ENCODE measurements around the gene ESPL1. TPM values are rescaled to one million over a fixed set of nuclear protein-coding genes. Genes with fewer than 3 reads are reported as not detected.

The ESPL1 gene
- total RNA-seq, 1 donor from 2014 or later: 4.8 TPM

GRCh38 chr12:53220694-53221202, 47.4 kb upstream of the ESPL1 start:
- no peak for DNase-seq (ENCODE audit: low spot score)
- no peaks in the 10 kb centered on the region for H3K9me3 Mint-ChIP-seq (ENCODE audit: low read depth)
- peak overlapping the region; percentile 96 for H3K27ac Mint-ChIP-seq (ENCODE audit: unreplicated experiment)
- peak overlapping the region; percentile 86 for H3K4me3 Mint-ChIP-seq (ENCODE audit: unreplicated experiment)
- no peaks in the 10 kb centered on the region for H3K36me3 Mint-ChIP-seq (ENCODE audit: low read depth)
- H3K27me3 Mint-ChIP-seq (ENCODE audit: low read depth): no peaks in the 10 kb centered on the region
- peaks cover 65% of the 10 kb centered on the region for H3K4me1 Mint-ChIP-seq (ENCODE audit: low read depth)
- TF ChIP-seq, protein P1, sequence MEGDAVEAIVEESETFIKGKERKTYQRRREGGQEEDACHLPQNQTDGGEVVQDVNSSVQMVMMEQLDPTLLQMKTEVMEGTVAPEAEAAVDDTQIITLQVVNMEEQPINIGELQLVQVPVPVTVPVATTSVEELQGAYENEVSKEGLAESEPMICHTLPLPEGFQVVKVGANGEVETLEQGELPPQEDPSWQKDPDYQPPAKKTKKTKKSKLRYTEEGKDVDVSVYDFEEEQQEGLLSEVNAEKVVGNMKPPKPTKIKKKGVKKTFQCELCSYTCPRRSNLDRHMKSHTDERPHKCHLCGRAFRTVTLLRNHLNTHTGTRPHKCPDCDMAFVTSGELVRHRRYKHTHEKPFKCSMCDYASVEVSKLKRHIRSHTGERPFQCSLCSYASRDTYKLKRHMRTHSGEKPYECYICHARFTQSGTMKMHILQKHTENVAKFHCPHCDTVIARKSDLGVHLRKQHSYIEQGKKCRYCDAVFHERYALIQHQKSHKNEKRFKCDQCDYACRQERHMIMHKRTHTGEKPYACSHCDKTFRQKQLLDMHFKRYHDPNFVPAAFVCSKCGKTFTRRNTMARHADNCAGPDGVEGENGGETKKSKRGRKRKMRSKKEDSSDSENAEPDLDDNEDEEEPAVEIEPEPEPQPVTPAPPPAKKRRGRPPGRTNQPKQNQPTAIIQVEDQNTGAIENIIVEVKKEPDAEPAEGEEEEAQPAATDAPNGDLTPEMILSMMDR (IDR thresholded peaks at IDR 0.05): no peak

- peak overlapping the region; percentile 86 for H3K4me3 Mint-ChIP-seq (ENCODE audit: unreplicated experiment)
- no peak for DNase-seq (ENCODE audit: low spot score)
- peaks cover 67% of the 10 kb centered on the region for H3K4me1 Mint-ChIP-seq (ENCODE audit: low read depth)
These were observed 46.7 kb upstream of the ESPL1 start for GRCh38 chr12:53221203-53222080.

GRCh38 chr12:53222170-53222721, 45.9 kb upstream of the ESPL1 start:
- DNase-seq (ENCODE audit: low spot score): no peak
- Mint-ChIP-seq H3K4me3 (ENCODE audit: unreplicated experiment) (peak overlapping the region; percentile 69), H3K27ac (ENCODE audit: unreplicated experiment) (peak overlapping the region; percentile 95), H3K9me3 (ENCODE audit: low read depth) (no peaks in the 10 kb centered on the region), H3K36me3 (ENCODE audit: low read depth) (peaks cover 2% of the 10 kb centered on the region), H3K4me1 (ENCODE audit: low read depth) (peaks cover 67% of the 10 kb centered on the region), H3K27me3 (ENCODE audit: low read depth) (no peaks in the 10 kb centered on the region)
- TF ChIP-seq, protein P1 (IDR thresholded peaks at IDR 0.05): no peak

More at GRCh38 chr12:53221203-53222080, 46.7 kb upstream of the ESPL1 start:
- TF ChIP-seq, protein P1 (IDR thresholded peaks at IDR 0.05): peak; percentile 70
- Mint-ChIP-seq H3K9me3 (ENCODE audit: low read depth) (no peaks in the 10 kb centered on the region), H3K27me3 (ENCODE audit: low read depth) (no peaks in the 10 kb centered on the region), H3K27ac (ENCODE audit: unreplicated experiment) (peak overlapping the region; percentile 96), H3K36me3 (ENCODE audit: low read depth) (no peaks in the 10 kb centered on the region)

DNA sequence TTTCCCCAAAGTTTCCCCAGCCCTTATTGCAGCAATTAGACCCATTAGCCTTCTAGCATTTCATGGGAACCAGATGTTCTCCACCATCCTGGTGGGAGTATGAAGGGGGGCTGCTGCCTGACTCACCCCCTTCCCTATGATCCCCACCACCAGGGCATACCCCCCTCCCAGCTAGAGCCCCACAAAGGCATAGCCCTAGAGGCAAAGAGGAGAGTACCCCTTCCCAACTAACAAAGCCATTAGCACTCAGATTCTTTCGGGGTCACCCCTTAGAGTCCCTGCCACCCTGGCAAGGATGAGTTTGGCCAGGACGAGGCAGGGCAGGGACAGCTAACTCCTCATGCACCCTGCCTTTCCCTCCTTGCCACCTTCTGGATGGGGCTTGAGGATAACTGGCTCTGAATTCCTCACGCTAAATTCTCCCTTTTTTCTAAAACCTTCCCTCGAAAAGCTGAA, 45.3 kb upstream of the ESPL1 start:
- H3K27ac Mint-ChIP-seq (ENCODE audit: unreplicated experiment): peak overlapping the region; percentile 95
- no peaks in the 10 kb centered on the region for H3K27me3 Mint-ChIP-seq (ENCODE audit: low read depth)
- peak; percentile 17 for DNase-seq (ENCODE audit: low spot score)
- TF ChIP-seq, protein P1 (IDR thresholded peaks at IDR 0.05): no peak
- peaks cover 2% of the 10 kb centered on the region for H3K36me3 Mint-ChIP-seq (ENCODE audit: low read depth)
- H3K9me3 Mint-ChIP-seq (ENCODE audit: low read depth): no peaks in the 10 kb centered on the region
- peaks cover 64% of the 10 kb centered on the region for H3K4me1 Mint-ChIP-seq (ENCODE audit: low read depth)
- H3K4me3 Mint-ChIP-seq (ENCODE audit: unreplicated experiment): peak overlapping the region; percentile 12

- peaks cover 2% of the 10 kb centered on the region for H3K36me3 Mint-ChIP-seq (ENCODE audit: low read depth)
- TF ChIP-seq, protein P1 (IDR thresholded peaks at IDR 0.05): no peak
- H3K27me3 Mint-ChIP-seq (ENCODE audit: low read depth): no peaks in the 10 kb centered on the region
- H3K4me3 Mint-ChIP-seq (ENCODE audit: unreplicated experiment): peak overlapping the region; percentile 16
- H3K27ac Mint-ChIP-seq (ENCODE audit: unreplicated experiment): peak overlapping the region; percentile 95
- no peaks in the 10 kb centered on the region for H3K9me3 Mint-ChIP-seq (ENCODE audit: low read depth)
- no peak for DNase-seq (ENCODE audit: low spot score)
- H3K4me1 Mint-ChIP-seq (ENCODE audit: low read depth): peaks cover 58% of the 10 kb centered on the region
These were observed 44.6 kb upstream of the ESPL1 start for GRCh38 chr12:53223389-53224060.
